ENCODE data around the gene VASH1.
A peak's percentile ranks its signal among the peaks of the same experiment; 100 is the strongest.

VASH1 gene

GRCh38 chr14:76741074-76741473, 20.2 kb upstream of the VASH1 start:
- no peak overlapping the region for H3K27ac ChIP-seq (ENCODE audit: low read depth in 2 of 2, low read length in 2 of 2)
- H3K9ac ChIP-seq (ENCODE audit: low read depth in 1 of 2, low read length in 2 of 2): no peak overlapping the region
- H3K36me3 ChIP-seq (ENCODE audit: control insufficient read depth in 2 of 2, insufficient read depth in 2 of 2, low read length in 2 of 2): no peaks in the 10 kb centered on the region
- no peaks in the 10 kb centered on the region for H3K4me1 ChIP-seq (ENCODE audit: control insufficient read depth in 2 of 2, insufficient read depth in 2 of 2, low read length in 2 of 2)
- no peaks in the 10 kb centered on the region for H3K9me3 ChIP-seq (ENCODE audit: control insufficient read depth in 2 of 2, low read length in 2 of 2)
- H3K4me3 ChIP-seq (ENCODE audit: low read length in 2 of 2): no peak overlapping the region
- no peaks in the 10 kb centered on the region for H3K27me3 ChIP-seq (ENCODE audit: control insufficient read depth in 2 of 2, insufficient read depth in 2 of 2, low read length in 2 of 2)

GRCh38 chr14:76742185-76742584, 19.1 kb upstream of the VASH1 start:
- Histone ChIP-seq H3K27me3 (ENCODE audit: control insufficient read depth in 2 of 2, insufficient read depth in 2 of 2, low read length in 2 of 2) (no peaks in the 10 kb centered on the region), H3K36me3 (ENCODE audit: control insufficient read depth in 2 of 2, insufficient read depth in 2 of 2, low read length in 2 of 2) (no peaks in the 10 kb centered on the region), H3K27ac (ENCODE audit: low read depth in 2 of 2, low read length in 2 of 2) (no peak overlapping the region), H3K4me3 (ENCODE audit: low read length in 2 of 2) (no peak overlapping the region), H3K9me3 (ENCODE audit: control insufficient read depth in 2 of 2, low read length in 2 of 2) (no peaks in the 10 kb centered on the region), H3K4me1 (ENCODE audit: control insufficient read depth in 2 of 2, insufficient read depth in 2 of 2, low read length in 2 of 2) (no peaks in the 10 kb centered on the region), H3K9ac (ENCODE audit: low read depth in 1 of 2, low read length in 2 of 2) (no peak overlapping the region)

- Histone ChIP-seq H3K9me3 (ENCODE audit: control insufficient read depth in 2 of 2, low read length in 2 of 2) (no peaks in the 10 kb centered on the region), H3K36me3 (ENCODE audit: control insufficient read depth in 2 of 2, insufficient read depth in 2 of 2, low read length in 2 of 2) (no peaks in the 10 kb centered on the region), H3K9ac (ENCODE audit: low read depth in 1 of 2, low read length in 2 of 2) (no peak overlapping the region), H3K4me1 (ENCODE audit: control insufficient read depth in 2 of 2, insufficient read depth in 2 of 2, low read length in 2 of 2) (no peaks in the 10 kb centered on the region), H3K27ac (ENCODE audit: low read depth in 2 of 2, low read length in 2 of 2) (no peak overlapping the region), H3K4me3 (ENCODE audit: low read length in 2 of 2) (no peak overlapping the region), H3K27me3 (ENCODE audit: control insufficient read depth in 2 of 2, insufficient read depth in 2 of 2, low read length in 2 of 2) (no peaks in the 10 kb centered on the region)
These were observed 18.3 kb upstream of the VASH1 start for GRCh38 chr14:76742966-76743365.

- Histone ChIP-seq H3K27me3 (ENCODE audit: control insufficient read depth in 2 of 2, insufficient read depth in 2 of 2, low read length in 2 of 2) (no peaks in the 10 kb centered on the region), H3K36me3 (ENCODE audit: control insufficient read depth in 2 of 2, insufficient read depth in 2 of 2, low read length in 2 of 2) (no peaks in the 10 kb centered on the region), H3K9ac (ENCODE audit: low read depth in 1 of 2, low read length in 2 of 2) (no peak overlapping the region), H3K4me1 (ENCODE audit: control insufficient read depth in 2 of 2, insufficient read depth in 2 of 2, low read length in 2 of 2) (no peaks in the 10 kb centered on the region), H3K27ac (ENCODE audit: low read depth in 2 of 2, low read length in 2 of 2) (no peak overlapping the region), H3K4me3 (ENCODE audit: low read length in 2 of 2) (no peak overlapping the region), H3K9me3 (ENCODE audit: control insufficient read depth in 2 of 2, low read length in 2 of 2) (no peaks in the 10 kb centered on the region)
These were observed 8.5 kb upstream of the VASH1 start for GRCh38 chr14:76752744-76753143.

- Histone ChIP-seq H3K9ac (ENCODE audit: low read depth in 1 of 2, low read length in 2 of 2) (no peak overlapping the region), H3K9me3 (ENCODE audit: control insufficient read depth in 2 of 2, low read length in 2 of 2) (no peaks in the 10 kb centered on the region), H3K27me3 (ENCODE audit: control insufficient read depth in 2 of 2, insufficient read depth in 2 of 2, low read length in 2 of 2) (peaks cover 0 to 2% of the 10 kb centered on the region in 2 donors), H3K4me3 (ENCODE audit: low read length in 2 of 2) (no peak overlapping the region), H3K36me3 (ENCODE audit: control insufficient read depth in 2 of 2, insufficient read depth in 2 of 2, low read length in 2 of 2) (no peaks in the 10 kb centered on the region), H3K27ac (ENCODE audit: low read depth in 2 of 2, low read length in 2 of 2) (no peak overlapping the region), H3K4me1 (ENCODE audit: control insufficient read depth in 2 of 2, insufficient read depth in 2 of 2, low read length in 2 of 2) (no peaks in the 10 kb centered on the region)
These were observed 7.6 kb upstream of the VASH1 start for GRCh38 chr14:76753541-76754198.

GRCh38 chr14:76754586-76754985, 6.7 kb upstream of the VASH1 start:
- Histone ChIP-seq H3K4me1 (ENCODE audit: control insufficient read depth in 2 of 2, insufficient read depth in 2 of 2, low read length in 2 of 2) (no peaks in the 10 kb centered on the region), H3K4me3 (ENCODE audit: low read length in 2 of 2) (no peak overlapping the region), H3K27me3 (ENCODE audit: control insufficient read depth in 2 of 2, insufficient read depth in 2 of 2, low read length in 2 of 2) (peaks cover 0 to 2% of the 10 kb centered on the region in 2 donors), H3K9ac (ENCODE audit: low read depth in 1 of 2, low read length in 2 of 2) (no peak overlapping the region), H3K27ac (ENCODE audit: low read depth in 2 of 2, low read length in 2 of 2) (no peak overlapping the region), H3K36me3 (ENCODE audit: control insufficient read depth in 2 of 2, insufficient read depth in 2 of 2, low read length in 2 of 2) (no peaks in the 10 kb centered on the region), H3K9me3 (ENCODE audit: control insufficient read depth in 2 of 2, low read length in 2 of 2) (no peaks in the 10 kb centered on the region)

- H3K36me3 ChIP-seq (ENCODE audit: control insufficient read depth in 2 of 2, insufficient read depth in 2 of 2, low read length in 2 of 2): no peaks in the 10 kb centered on the region
These were observed 5.5 kb upstream of the VASH1 start for GRCh38 chr14:76755610-76756370.

GRCh38 chr14:76756371-76756750, 4.9 kb upstream of the VASH1 start:
- H3K4me3 ChIP-seq (ENCODE audit: low read length in 2 of 2): no peak overlapping the region
- no peaks in the 10 kb centered on the region for H3K36me3 ChIP-seq (ENCODE audit: control insufficient read depth in 2 of 2, insufficient read depth in 2 of 2, low read length in 2 of 2)
- peaks cover 6 to 7% of the 10 kb centered on the region in 2 donors for H3K27me3 ChIP-seq (ENCODE audit: control insufficient read depth in 2 of 2, insufficient read depth in 2 of 2, low read length in 2 of 2)
- H3K4me1 ChIP-seq (ENCODE audit: control insufficient read depth in 2 of 2, insufficient read depth in 2 of 2, low read length in 2 of 2): peaks cover 0 to 6% of the 10 kb centered on the region in 2 donors
- H3K9me3 ChIP-seq (ENCODE audit: control insufficient read depth in 2 of 2, low read length in 2 of 2): no peaks in the 10 kb centered on the region
- no peak overlapping the region for H3K27ac ChIP-seq (ENCODE audit: low read depth in 2 of 2, low read length in 2 of 2)
- H3K9ac ChIP-seq (ENCODE audit: low read depth in 1 of 2, low read length in 2 of 2): no peak overlapping the region

More at GRCh38 chr14:76755610-76756370, 5.5 kb upstream of the VASH1 start:
- peaks cover 3 to 4% of the 10 kb centered on the region in 2 donors for H3K27me3 ChIP-seq (ENCODE audit: control insufficient read depth in 2 of 2, insufficient read depth in 2 of 2, low read length in 2 of 2)
- no peak overlapping the region for H3K27ac ChIP-seq (ENCODE audit: low read depth in 2 of 2, low read length in 2 of 2)
- peaks cover 0 to 1% of the 10 kb centered on the region in 2 donors for H3K4me1 ChIP-seq (ENCODE audit: control insufficient read depth in 2 of 2, insufficient read depth in 2 of 2, low read length in 2 of 2)
- H3K9me3 ChIP-seq (ENCODE audit: control insufficient read depth in 2 of 2, low read length in 2 of 2): no peaks in the 10 kb centered on the region
- H3K9ac ChIP-seq (ENCODE audit: low read depth in 1 of 2, low read length in 2 of 2): no peak overlapping the region
- H3K4me3 ChIP-seq (ENCODE audit: low read length in 2 of 2): no peak overlapping the region

GRCh38 chr14:76759589-76759988, 1.7 kb upstream of the VASH1 start:
- Histone ChIP-seq H3K9ac (ENCODE audit: low read depth in 1 of 2, low read length in 2 of 2) (no peak overlapping the region), H3K36me3 (ENCODE audit: control insufficient read depth in 2 of 2, insufficient read depth in 2 of 2, low read length in 2 of 2) (no peaks in the 10 kb centered on the region), H3K27ac (ENCODE audit: low read depth in 2 of 2, low read length in 2 of 2) (no peak overlapping the region), H3K9me3 (ENCODE audit: control insufficient read depth in 2 of 2, low read length in 2 of 2) (no peaks in the 10 kb centered on the region), H3K4me3 (ENCODE audit: low read length in 2 of 2) (no peak overlapping the region), H3K4me1 (ENCODE audit: control insufficient read depth in 2 of 2, insufficient read depth in 2 of 2, low read length in 2 of 2) (peaks cover 2 to 12% of the 10 kb centered on the region in 2 donors), H3K27me3 (ENCODE audit: control insufficient read depth in 2 of 2, insufficient read depth in 2 of 2, low read length in 2 of 2) (peaks cover 13 to 19% of the 10 kb centered on the region in 2 donors)

GRCh38 chr14:76760331-76761135, 735 bp upstream of the VASH1 start:
- peaks cover 2 to 12% of the 10 kb centered on the region in 2 donors for H3K4me1 ChIP-seq (ENCODE audit: control insufficient read depth in 2 of 2, insufficient read depth in 2 of 2, low read length in 2 of 2)

More at GRCh38 chr14:76760331-76761135, 735 bp upstream of the VASH1 start:
- peaks cover 13 to 19% of the 10 kb centered on the region in 2 donors for H3K27me3 ChIP-seq (ENCODE audit: control insufficient read depth in 2 of 2, insufficient read depth in 2 of 2, low read length in 2 of 2)
- peak overlapping the region; percentile 54 to 63 for H3K9ac ChIP-seq (ENCODE audit: low read depth in 1 of 2, low read length in 2 of 2)
- peak overlapping the region in 1 of 2 donors; percentile 74 for H3K27ac ChIP-seq (ENCODE audit: low read depth in 2 of 2, low read length in 2 of 2)
- peak overlapping the region; percentile 58 to 74 for H3K4me3 ChIP-seq (ENCODE audit: low read length in 2 of 2)
- no peaks in the 10 kb centered on the region for H3K36me3 ChIP-seq (ENCODE audit: control insufficient read depth in 2 of 2, insufficient read depth in 2 of 2, low read length in 2 of 2)
- no peaks in the 10 kb centered on the region for H3K9me3 ChIP-seq (ENCODE audit: control insufficient read depth in 2 of 2, low read length in 2 of 2)
